SK-N-MC (cell line): ENCODE results near the gene OPN4.

Source experiments
- EZH2 ChIP-seq: fragments of 200-600 bp; sonication (generic); IDR thresholded peaks from one replicate; pipeline ENCODE4 v1.6.1; 2017; ENCODE audit warnings: antibody characterized with exemption
- FOXP2 ChIP-seq: optimal IDR thresholded peaks from 2 replicates; pipeline ENCODE3; 2011; ENCODE audit warnings: mild to moderate bottlenecking, moderate library complexity; ENCODE audit not compliant: insufficient read depth; ENCODE audit errors: extremely low read length, control extremely low read depth
- POLR2AphosphoS5 ChIP-seq: IDR thresholded peaks from 2 replicates; pipeline ENCODE4 v1.6.1; 2012; ENCODE audit warnings: mild to moderate bottlenecking, low read depth, low read length, borderline replicate concordance

DNA sequence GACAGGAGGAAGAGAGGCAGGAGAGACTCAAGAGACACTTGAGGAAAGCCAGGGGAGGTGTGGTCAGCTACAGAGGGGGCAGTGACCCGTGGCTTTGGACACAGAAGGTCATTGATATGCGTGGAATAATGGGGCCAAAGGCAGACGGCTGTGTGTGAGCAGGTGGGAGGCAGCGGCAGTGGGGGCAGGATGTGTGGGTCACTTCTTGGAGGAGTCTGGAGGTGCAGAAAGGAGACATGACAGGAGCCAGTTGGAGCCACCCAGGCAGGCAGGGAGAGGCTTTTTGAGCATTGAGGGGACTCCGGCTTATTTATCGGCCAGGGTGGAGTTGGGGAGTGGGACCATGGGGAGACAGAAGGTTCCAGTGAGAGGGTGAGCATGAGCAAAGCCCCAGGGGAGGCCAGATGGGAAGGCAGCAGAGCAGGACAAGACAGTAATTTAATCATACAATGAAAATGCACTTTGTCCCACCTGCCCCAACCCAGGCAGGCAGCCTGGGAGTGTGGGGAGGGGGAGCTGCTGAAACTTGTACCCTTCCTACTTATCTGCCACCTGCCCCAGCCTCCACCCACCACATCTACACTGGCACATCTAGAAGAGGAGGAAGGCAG, 19.0 kb downstream of the OPN4 start:
- TF ChIP-seq POLR2AphosphoS5 (no peak), EZH2 (no peak), FOXP2 (no peak)
